Fibroblast of skin of left quadriceps (primary cell): ENCODE results near the gene KCNIP2.

Experiments
- DNase-seq, 2 experiments: peaks; one replicate each; pipeline ENCODE4 v3.0.0-alpha.2; 2013; ENCODE audit warnings: low read depth in 2 of 2

The KCNIP2 gene

GRCh38 chr10:101851411-101852116 lies 8.0 kb upstream of the KCNIP2 start:
- no peak for DNase-seq

DNA sequence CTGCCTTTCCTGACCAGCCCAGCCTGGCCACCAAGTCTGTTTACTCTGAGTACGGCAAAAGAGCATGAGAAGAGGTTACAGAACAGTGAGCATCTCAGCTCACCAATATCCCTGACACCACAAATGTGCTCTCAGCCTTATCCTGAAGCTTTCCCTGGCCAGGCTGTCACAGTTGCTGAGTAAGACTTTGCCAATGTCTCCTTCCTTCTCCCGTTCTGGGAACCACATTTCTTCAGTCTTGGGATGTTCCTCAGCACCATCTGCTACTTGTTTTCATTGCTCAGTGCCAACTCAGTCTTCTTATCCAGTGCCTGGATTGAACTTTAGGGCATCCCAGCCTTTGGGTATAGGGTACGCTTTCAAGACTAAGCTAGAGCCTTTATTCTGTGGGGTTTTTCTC lies 7.1 kb upstream of the KCNIP2 start:
- DNase-seq = no peak

GRCh38 chr10:101848894-101849351 lies 5.3 kb upstream of the KCNIP2 start:
- no peak for DNase-seq

GRCh38 chr10:101848408-101848807 lies 4.8 kb upstream of the KCNIP2 start:
- DNase-seq = no peak

DNA sequence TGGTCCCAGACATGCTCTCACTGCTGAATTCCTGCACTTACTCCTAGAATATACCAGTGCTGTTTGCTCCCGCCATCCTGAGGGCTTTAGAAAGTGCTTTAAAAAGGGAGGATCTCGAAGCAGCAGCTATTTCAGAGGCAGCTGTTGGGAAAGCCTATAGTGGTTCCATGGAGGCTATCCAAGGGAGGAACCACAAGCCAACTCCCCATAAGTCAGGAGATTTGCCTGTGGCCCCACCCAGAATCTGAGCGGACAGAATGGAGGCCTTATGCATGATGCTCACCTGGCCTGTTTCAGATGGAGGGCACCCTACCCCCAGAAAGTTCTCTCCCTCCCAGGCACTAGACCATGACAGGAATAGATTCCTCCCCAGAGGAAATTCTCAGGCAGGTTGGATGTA lies 2.3 kb upstream of the KCNIP2 start:
- no peak for DNase-seq

GRCh38 chr10:101841826-101842225 lies 1.8 kb downstream of the KCNIP2 start:
- DNase-seq = no peak

GRCh38 chr10:101840741-101841453 lies 2.7 kb downstream of the KCNIP2 start:
- DNase-seq = peak; percentile 46 to 53

- DNase-seq = no peak
These were observed 3.4 kb downstream of the KCNIP2 start for GRCh38 chr10:101840102-101840684.

DNA sequence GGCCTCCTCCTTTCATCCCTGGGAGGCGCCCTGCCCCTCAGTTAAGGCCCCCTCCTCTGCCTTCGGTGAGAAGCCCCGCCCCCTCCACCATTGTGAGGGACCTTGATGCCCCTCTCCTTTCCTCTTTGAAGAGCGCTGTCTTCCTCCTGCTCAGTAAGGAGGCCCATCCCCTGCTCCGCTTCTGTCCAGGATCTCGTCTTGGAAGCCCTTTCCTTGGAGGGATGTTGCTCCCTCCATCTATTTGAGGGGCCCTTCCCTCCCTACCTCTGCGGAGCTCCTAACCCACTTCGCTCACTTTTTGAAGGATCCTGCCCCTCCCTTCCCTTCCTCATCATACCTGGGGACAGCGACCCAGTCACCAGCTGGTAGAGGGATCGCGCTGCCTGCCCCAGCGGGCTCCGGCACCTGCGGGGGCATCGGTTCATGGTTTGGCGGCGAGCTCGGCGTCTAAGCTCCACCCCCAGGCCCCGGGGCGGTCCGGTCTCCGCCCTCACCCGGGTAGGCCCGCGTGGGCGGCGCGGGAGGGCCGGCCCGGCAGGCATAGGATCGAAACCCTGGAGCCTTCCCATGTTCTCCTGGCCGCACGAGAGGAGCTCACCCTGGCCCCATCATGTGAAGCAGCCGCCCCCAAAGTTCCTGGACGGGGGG lies 4.1 kb downstream of the KCNIP2 start:
- no peak for DNase-seq

- DNase-seq = no peak
These were observed 4.6 kb downstream of the KCNIP2 start for GRCh38 chr10:101839002-101839401.

- no peak for DNase-seq
These were observed 5.1 kb downstream of the KCNIP2 start for GRCh38 chr10:101838416-101838970.

- no peak for DNase-seq
These were observed 5.9 kb downstream of the KCNIP2 start for GRCh38 chr10:101837748-101838147.

DNA sequence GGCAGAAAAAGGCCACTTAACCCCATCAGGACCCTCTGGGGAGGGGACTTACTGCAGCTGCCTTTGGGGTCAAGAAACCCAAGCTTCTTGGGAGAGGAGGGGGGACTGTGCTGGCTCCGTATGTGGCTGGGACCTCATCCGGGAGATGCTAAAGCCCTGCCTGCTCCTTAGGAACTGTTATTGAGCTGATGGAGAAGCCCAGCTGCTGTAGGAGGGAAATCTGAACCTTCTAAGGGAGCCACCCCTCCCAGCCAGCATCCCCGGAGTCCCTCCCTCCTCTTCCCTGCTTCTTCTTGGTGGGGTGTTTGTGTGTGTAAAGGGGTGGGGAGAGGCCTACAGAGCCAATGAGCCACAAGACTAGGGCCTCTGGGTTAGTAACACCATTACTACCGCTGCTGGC lies 8.2 kb downstream of the KCNIP2 start:
- DNase-seq = no peak

DNA sequence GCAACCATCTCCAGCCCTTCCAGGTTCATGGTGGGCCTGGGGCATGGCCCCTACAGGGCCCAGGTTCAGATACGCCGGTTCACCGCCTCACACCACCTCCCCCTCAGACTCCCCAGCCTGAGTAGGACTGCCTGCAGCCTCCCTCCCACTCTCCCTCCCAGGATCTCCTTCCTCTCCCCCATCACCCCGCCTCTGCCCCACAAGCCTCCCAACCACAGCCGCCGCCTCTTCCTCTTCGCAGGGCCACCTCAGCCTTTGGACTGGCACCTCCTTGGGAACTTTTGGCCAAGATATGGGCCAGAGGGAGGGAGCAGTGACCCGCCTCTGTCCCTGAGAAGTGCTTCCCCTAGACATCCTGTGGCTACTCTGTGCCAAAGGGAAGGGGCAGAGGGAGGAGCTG lies 9.3 kb downstream of the KCNIP2 start:
- DNase-seq = no peak

DNA sequence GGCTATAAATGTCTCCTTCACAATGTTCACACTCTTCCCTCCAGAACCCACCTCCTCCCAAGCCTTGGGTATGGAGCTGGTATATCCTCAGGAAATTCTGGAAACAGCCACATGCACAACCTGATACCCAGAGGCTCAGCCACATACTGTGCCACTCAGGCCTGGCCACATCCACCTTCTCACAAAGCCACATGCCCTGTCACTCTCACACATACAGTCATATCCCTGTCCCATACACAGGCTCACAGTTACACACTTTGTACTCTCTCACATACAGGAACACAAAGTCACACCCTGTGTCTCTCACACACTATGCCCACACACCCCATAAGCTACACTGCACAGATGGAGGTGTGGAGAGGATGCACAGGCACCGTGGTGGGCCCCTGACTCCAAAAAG lies 10.1 kb downstream of the KCNIP2 start:
- DNase-seq = no peak

DNA sequence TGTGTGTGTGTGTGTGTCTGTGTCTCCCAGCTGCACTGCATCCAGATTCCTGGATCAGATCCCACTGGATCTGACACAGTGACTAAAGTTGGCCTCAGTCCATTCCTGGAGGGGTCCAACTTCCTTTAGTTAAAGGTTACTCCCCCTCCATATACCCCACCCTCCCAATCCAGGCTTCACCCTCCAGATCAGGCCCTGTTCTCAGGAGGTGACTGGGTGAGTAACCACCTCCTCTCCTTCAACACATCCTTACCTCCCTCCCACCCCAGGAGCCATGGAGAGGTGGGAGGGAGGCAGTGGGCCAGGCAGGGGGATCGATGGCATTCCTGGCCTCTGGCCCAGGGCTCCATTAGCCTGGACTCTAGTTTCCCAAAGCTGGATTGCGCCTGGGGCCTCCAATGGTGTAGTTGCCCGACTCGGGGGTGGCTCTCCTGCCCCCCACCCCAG lies 11.3 kb downstream of the KCNIP2 start:
- no peak for DNase-seq

DNA sequence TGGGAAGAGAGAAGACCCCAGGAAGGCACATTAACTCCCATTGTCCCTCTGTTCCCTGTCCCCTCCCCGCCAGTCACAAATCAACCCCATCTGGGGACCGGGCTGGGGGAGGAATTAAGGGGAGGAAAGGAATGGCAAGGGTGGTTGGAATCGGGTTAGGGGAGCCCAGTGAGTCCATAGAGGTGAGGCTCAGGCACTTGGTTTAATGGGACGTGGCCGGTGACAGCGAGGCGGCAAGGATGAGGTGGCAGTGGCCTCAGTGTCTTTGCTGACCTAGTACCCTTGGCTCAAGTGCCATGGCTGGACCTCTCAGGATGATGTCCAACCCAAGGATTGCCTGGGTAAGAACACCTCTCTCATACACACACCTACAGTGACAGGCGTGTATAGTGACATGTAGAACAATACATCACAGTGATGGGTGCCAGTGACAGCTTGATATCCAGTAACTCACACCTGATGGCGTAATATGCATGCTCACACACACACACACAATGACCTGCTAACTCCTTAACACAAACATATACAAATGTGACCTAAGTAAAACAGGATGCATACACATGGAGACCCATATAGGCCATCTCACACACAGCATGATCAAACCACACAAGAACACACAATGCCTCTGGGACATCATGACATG lies 12.3 kb downstream of the KCNIP2 start:
- no peak for DNase-seq

DNA sequence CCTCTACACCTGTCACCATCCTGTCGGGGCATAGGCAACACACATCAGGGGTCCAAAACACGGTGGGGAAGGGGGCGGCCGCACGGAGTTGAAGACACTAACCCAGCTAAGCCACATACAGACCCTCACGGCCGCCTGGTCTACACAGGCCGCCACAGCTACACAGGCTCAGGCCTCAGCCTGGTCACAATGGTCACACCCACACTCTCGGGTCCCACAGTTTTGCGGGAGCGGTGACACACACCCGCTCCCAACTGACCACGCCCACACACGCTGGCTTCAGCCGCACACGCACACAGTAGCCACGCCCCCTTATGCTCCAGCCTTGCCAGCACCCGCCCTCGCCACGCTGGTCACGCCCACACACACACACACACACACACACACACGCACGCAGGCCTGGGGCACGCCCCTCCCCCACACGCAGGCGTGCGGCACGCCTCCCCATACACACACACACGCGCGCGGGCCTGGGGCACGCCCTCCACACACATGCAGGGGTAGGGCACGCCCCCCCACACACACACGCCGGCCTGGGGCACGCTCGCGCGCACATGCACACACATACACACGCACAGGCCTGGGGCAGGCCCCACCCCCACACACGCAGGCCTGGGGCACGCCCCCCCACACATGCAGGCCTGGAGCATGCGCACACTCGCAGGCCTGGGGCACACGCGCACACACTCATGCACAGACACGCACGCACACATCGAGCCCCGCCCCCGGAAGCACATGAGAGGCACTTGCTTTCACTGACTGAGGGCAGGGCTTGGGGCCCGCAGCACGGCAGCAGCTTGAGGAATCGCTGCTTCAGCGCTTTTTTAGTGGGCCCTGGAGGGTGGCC lies 13.1 kb downstream of the KCNIP2 start:
- DNase-seq = peak; percentile 86 to 87

DNA sequence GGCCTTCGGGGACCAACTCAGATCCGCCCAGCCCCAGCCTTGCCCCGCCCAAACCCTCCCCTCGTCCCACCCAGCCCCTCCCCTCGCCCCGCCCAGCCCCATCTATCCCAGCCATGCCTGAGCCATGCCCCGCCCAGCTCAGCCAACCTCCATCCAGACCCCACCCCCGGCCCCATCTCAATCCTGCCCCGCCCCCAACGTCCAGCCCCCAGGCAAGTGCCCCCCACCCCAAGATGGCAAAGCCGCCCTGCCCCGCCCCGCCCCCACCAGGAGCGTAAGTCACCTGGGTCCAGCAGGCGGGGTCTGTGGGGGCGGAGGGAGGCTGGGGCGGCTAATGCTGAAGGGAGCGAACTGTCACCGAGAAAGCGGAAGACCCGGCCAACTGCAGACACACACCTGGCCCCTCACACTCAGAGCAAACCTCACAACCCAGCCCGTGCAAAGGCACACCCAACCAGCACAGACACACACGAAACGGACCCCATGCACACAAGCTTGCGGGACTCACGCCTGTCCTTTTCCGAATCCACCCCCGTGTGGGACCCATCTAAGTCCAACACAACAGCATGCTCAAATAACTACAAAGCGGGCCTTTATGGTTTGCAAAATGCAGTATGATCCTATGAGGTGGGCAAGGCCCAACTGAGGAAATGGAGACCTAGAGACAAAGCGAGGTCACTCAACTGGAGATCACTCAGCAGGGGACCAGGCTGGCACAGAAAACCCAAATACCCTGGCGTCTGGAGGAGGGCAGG lies 13.9 kb downstream of the KCNIP2 start:
- DNase-seq = no peak
